Measurements from ENCODE around the gene CRACR2A.

CRACR2A gene

GRCh38 chr12:3727877-3728632, 24.9 kb downstream of the CRACR2A start:
- no peak for TF ChIP-seq CTCF (IDR thresholded peaks at IDR 0.05; ENCODE audit: extremely low read depth, insufficient read depth, missing control alignments)
- in situ Hi-C loops (cut with MboI; ENCODE audit: low pct_unique_long_range_greater_than_20kb, low sequenced_read_pairs, unreplicated experiment): no loop called here
- DNase-seq (ENCODE audit: low spot score): peak; percentile 75

GRCh38 chr12:3727354-3727753, 25.6 kb downstream of the CRACR2A start:
- no peak for TF ChIP-seq CTCF (IDR thresholded peaks at IDR 0.05; ENCODE audit: extremely low read depth, insufficient read depth, missing control alignments)
- in situ Hi-C loops (cut with MboI; ENCODE audit: low pct_unique_long_range_greater_than_20kb, low sequenced_read_pairs, unreplicated experiment): no loop called here

GRCh38 chr12:3726456-3726855, 26.5 kb downstream of the CRACR2A start:
- in situ Hi-C loops (cut with MboI; ENCODE audit: low pct_unique_long_range_greater_than_20kb, low sequenced_read_pairs, unreplicated experiment): no loop called here
- no peak for TF ChIP-seq CTCF (IDR thresholded peaks at IDR 0.05; ENCODE audit: extremely low read depth, insufficient read depth, missing control alignments)
- no peak for DNase-seq (ENCODE audit: low spot score)

More at GRCh38 chr12:3727354-3727753, 25.6 kb downstream of the CRACR2A start:
- DNase-seq (ENCODE audit: low spot score): no peak

GRCh38 chr12:3725388-3726115, 27.4 kb downstream of the CRACR2A start:
- TF ChIP-seq CTCF (IDR thresholded peaks at IDR 0.05; ENCODE audit: extremely low read depth, insufficient read depth, missing control alignments): no peak
- in situ Hi-C loops (cut with MboI; ENCODE audit: low pct_unique_long_range_greater_than_20kb, low sequenced_read_pairs, unreplicated experiment): no loop called here
- no peak for DNase-seq (ENCODE audit: low spot score)

GRCh38 chr12:3723916-3724805, 28.7 kb downstream of the CRACR2A start:
- no peak for DNase-seq (ENCODE audit: low spot score)

More at GRCh38 chr12:3723916-3724805, 28.7 kb downstream of the CRACR2A start:
- no peak for TF ChIP-seq CTCF (IDR thresholded peaks at IDR 0.05; ENCODE audit: extremely low read depth, insufficient read depth, missing control alignments)
- in situ Hi-C loops (cut with MboI; ENCODE audit: low pct_unique_long_range_greater_than_20kb, low sequenced_read_pairs, unreplicated experiment): no loop called here

All from GM13977 (cell line).